Tibial nerve (tissue), 4 donors: Measurements from ENCODE around the gene TNIK. TPM values are rescaled to one million over a fixed set of nuclear protein-coding genes. Genes with fewer than 3 reads are reported as not detected.
"Not testable (repeated sequence)": the region's sequence is repeated elsewhere in the genome, so short reads cannot be mapped to it uniquely, and the experiment has no call there.

Experiments used
- DNase-seq, 2 donors: peaks; one replicate each; pipeline ENCODE4 v3.0.0-alpha.2; 2019; ENCODE audit warnings: low spot score in 2 of 2
- H3K27ac ChIP-seq, 4 donors: fragments of 200-600 bp; sonication (generic) in 3 of 4; one replicate each; pipeline ENCODE4 v1.5.1; 2017 to 2019; ENCODE audit warnings: mild to moderate bottlenecking in 1 of 4
- H3K27me3 ChIP-seq, 2 donors: fragments of 200-600 bp; sonication (generic) in 1 of 2; one replicate each; pipeline versions ENCODE4 v1.5.1 to v1.6.0; 2017 to 2019
- H3K36me3 ChIP-seq, 3 donors: fragments of 200-600 bp; sonication (generic); one replicate each; pipeline ENCODE4 v1.5.1; 2018 to 2019
- H3K4me1 ChIP-seq, 4 donors: fragments of 200-600 bp; sonication (generic) in 3 of 4; one replicate each; pipeline ENCODE4 v1.5.1; 2017 to 2019
- H3K4me3 ChIP-seq, 4 donors: fragments of 200-600 bp; sonication (generic) in 3 of 4; one replicate each; pipeline ENCODE4 v1.5.1; 2017 to 2019; ENCODE audit warnings: mild to moderate bottlenecking in 1 of 4, moderate library complexity in 1 of 4
- H3K9me3 ChIP-seq, 4 donors: fragments of 200-600 bp; sonication (generic) in 3 of 4; one replicate each; pipeline ENCODE4 v1.5.1; 2017 to 2019
- EP300 ChIP-seq, 2 donors: sonication (generic); formaldehyde crosslinking; IDR thresholded peaks; one replicate each; pipeline ENCODE4 v1.6.1; 2017; ENCODE audit warnings: antibody characterized with exemption in 2 of 2, mild to moderate bottlenecking in 1 of 2
- POLR2A ChIP-seq, 2 donors: fragments of 450-650 bp; IDR thresholded peaks; one replicate each; pipeline ENCODE4 v1.6.1; 2017; ENCODE audit warnings: antibody characterized with exemption in 2 of 2, mild to moderate bottlenecking in 2 of 2, moderate library complexity in 2 of 2
- WGBS, 2 donors: methylation state at CpG; one replicate each; pipeline ENCODE4 v1.1.5; 2018; 5-methylcytosine and 5-hydroxymethylcytosine counted together
- total RNA-seq, 4 donors: library from RNA; depleted of rRNA; stranded (reverse); fragments of >200 nt; gene quantifications; one replicate each; pipeline ENCODE4 v1.1.0, GENCODE V29; 2016
- TF ChIP-seq, protein P1 (sequence below), 5 experiments: fragments of 200-600 bp in 3 of 5; fragments of 450-650 bp in 2 of 5; sonication (generic) in 3 of 5; IDR thresholded peaks; one replicate each; pipeline ENCODE4 v1.5.1; 2016 to 2019; ENCODE audit warnings: antibody characterized with exemption in 5 of 5, mild to moderate bottlenecking in 3 of 5, moderate library complexity in 2 of 5

Gene TNIK
- total RNA-seq, 4 donors from 2014 or later: 5.4 to 11.1 (median 7.5) TPM

DNA sequence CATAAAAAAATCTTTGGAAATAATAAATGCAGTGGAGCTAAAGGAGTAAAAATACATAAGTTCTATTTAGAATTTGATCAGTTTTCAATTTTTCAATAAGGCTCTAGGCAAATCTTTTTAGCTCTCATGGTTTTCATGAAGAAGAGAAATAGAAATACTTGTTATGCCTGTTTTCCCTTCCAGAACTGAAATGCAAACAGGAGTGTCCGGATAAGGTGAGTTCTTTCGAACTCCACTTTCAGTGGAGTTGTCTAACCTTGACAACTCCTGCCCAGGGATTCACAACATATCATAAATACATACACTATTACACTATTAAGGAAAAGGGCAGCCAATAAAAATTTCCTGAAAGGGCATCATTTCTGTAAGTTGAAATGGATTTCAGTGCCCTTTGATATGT is 217.3 kb downstream of the TNIK start:
- DNase-seq: no peak
- no peak overlapping the region for H3K4me3 ChIP-seq
- H3K27ac ChIP-seq: no peak overlapping the region
- no peak for TF ChIP-seq EP300 (IDR thresholded peaks at IDR 0.05)
- TF ChIP-seq, protein P1, sequence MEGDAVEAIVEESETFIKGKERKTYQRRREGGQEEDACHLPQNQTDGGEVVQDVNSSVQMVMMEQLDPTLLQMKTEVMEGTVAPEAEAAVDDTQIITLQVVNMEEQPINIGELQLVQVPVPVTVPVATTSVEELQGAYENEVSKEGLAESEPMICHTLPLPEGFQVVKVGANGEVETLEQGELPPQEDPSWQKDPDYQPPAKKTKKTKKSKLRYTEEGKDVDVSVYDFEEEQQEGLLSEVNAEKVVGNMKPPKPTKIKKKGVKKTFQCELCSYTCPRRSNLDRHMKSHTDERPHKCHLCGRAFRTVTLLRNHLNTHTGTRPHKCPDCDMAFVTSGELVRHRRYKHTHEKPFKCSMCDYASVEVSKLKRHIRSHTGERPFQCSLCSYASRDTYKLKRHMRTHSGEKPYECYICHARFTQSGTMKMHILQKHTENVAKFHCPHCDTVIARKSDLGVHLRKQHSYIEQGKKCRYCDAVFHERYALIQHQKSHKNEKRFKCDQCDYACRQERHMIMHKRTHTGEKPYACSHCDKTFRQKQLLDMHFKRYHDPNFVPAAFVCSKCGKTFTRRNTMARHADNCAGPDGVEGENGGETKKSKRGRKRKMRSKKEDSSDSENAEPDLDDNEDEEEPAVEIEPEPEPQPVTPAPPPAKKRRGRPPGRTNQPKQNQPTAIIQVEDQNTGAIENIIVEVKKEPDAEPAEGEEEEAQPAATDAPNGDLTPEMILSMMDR (IDR thresholded peaks at IDR 0.05): no peak
- no peak for TF ChIP-seq POLR2A (IDR thresholded peaks at IDR 0.05)
- no peaks in the 10 kb centered on the region for H3K27me3 ChIP-seq
- 71 to 93% methylated on average over 2 of the region's 2 CpGs for WGBS, 2 donors
- H3K4me1 ChIP-seq: no peaks in the 10 kb centered on the region
- no peaks in the 10 kb centered on the region for H3K36me3 ChIP-seq
- H3K9me3 ChIP-seq: no peaks in the 10 kb centered on the region

DNA sequence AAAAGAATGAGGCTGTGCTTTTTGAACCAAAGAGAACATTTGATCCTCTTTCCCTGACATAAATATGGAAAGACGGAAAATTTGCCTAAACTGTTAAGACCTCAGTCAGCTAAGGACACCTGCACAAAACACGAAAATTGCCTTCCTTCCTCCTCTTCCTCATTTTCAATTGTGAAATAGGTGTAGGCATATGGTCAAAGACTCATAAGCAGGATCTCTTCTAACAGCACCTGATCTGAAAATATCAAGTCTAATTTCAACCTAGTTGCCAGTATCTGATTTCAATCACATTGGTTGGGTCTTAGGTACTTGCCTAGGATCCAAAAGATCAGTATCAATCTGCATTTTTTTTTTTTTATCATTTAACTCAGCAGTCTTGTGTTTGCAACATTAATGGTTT is 218.0 kb downstream of the TNIK start:
- Histone ChIP-seq H3K9me3 (no peaks in the 10 kb centered on the region), H3K4me1 (no peaks in the 10 kb centered on the region), H3K4me3 (no peak overlapping the region), H3K36me3 (no peaks in the 10 kb centered on the region), H3K27me3 (no peaks in the 10 kb centered on the region), H3K27ac (no peak overlapping the region)
- no peak for DNase-seq
- WGBS, 2 donors: 90 to 94% methylated on average over 2 of the region's 2 CpGs
- no peak for TF ChIP-seq POLR2A (IDR thresholded peaks at IDR 0.05)
- TF ChIP-seq, protein P1 (IDR thresholded peaks at IDR 0.05): no peak
- TF ChIP-seq EP300 (IDR thresholded peaks at IDR 0.05): no peak

DNA sequence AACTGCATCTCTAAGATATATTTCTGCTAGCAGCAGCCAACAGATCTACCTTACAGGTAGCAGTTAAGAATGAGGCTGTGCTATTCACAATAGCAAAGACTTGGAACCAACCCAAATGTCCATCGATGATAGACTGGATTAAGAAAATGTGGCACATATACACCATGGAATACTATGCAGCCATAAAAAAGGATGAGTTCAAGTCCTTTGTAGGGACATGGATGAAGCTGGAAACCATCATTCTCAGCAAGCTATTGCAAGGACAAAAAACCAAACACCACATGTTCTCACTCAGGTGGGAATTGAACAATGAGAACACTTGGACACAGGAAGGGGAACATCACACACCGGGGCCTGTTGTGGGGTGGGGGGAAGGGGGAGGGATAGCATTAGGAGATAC is 218.6 kb downstream of the TNIK start:
- not testable (repeated sequence) for DNase-seq, H3K27ac ChIP-seq, H3K27me3 ChIP-seq, H3K4me1 ChIP-seq, H3K9me3 ChIP-seq, H3K36me3 ChIP-seq, H3K4me3 ChIP-seq
- WGBS, 2 donors: 100% methylated on average over 2 of the region's 2 CpGs

DNA sequence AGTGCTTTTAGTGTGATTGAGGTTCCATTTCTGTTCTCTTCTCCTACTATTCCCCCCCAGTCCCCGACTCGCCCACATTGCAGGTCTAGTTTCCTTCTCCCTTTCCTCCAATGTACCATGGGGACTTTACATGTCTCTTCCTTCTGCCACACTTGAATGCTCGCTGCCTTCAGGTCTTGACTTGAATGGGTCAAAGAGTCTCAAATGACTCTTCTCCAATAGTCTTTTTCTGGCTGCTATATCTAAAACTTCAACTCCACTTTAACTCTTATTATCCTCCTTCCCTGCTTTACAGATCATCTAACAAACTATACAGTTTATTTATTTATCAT is 219.7 kb downstream of the TNIK start:
- TF ChIP-seq, protein P1 (IDR thresholded peaks at IDR 0.05): no peak
- TF ChIP-seq EP300 (IDR thresholded peaks at IDR 0.05) (no peak), POLR2A (IDR thresholded peaks at IDR 0.05) (no peak)
- no peaks in the 10 kb centered on the region for H3K4me1 ChIP-seq
- WGBS, 2 donors: 83 to 98% methylated on average over 3 of the region's 3 CpGs

DNA sequence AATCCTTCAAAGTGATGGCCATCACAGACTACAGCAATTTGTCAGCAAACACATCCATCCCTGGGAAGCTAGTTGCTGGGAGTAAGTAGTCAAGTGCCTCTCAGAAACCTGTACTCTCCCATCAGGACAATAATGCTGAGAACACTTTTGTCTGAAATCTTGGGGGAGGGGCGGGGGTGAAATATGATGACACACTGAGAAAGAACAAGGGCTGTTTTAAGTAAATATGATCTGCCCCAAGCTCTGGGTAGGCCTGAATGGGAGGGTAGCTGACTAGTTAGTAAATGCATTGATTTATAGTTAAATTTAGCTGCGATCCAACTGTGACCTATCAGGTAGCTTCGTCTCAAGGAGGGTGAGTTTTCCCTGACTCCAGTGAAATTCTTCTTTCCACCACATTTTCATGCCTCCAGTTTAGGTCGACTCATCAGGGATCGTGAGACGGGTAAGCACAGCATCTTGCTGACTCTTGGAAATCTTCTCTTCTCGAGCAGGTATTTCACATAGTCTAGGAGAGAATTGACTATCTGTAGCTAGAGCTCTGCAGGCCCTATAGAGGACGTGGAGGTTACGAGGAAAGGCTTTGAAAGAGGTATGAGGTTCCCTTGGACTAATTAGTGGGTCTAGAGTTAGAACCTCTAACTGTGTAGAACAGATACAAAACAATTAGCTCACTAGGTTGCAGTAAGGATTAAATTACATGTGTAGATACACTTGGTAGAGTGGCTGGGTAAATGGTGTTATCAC is 220.3 kb downstream of the TNIK start:
- TF ChIP-seq, protein P1 (IDR thresholded peaks at IDR 0.05): no peak
- TF ChIP-seq EP300 (IDR thresholded peaks at IDR 0.05) (no peak), POLR2A (IDR thresholded peaks at IDR 0.05) (no peak)
- no peak for DNase-seq
- H3K4me1 ChIP-seq: no peaks in the 10 kb centered on the region
- WGBS, 2 donors: 88 to 93% methylated on average over 9 of the region's 9 CpGs
- H3K4me3 ChIP-seq: no peak overlapping the region
- no peaks in the 10 kb centered on the region for H3K36me3 ChIP-seq
- no peaks in the 10 kb centered on the region for H3K27me3 ChIP-seq
- no peaks in the 10 kb centered on the region for H3K9me3 ChIP-seq
- H3K27ac ChIP-seq: no peak overlapping the region

More for the DNA sequence above, 219.7 kb downstream of the TNIK start:
- no peak for DNase-seq
- Histone ChIP-seq H3K27me3 (no peaks in the 10 kb centered on the region), H3K4me3 (no peak overlapping the region), H3K36me3 (no peaks in the 10 kb centered on the region), H3K9me3 (no peaks in the 10 kb centered on the region), H3K27ac (no peak overlapping the region)

DNA sequence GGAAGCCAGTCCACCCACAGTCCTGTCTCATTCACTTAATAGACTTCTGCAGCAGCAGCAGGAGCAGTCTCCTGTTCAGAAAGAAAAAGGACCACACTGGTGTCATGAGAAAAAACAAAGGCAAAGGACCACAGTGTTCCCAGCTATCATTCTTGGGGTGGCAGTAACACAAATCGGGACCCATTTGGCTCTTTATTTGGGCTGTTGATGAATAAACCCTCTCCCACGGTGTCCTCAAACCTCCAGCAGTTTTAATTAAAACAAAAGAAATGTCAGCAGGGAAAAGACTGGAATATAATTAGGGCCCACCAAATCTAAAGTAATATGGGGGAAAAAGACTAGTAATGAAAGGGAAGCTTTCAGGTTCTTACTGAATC is 223.2 kb downstream of the TNIK start:
- WGBS, 2 donors: 68% methylated on average over 2 of the region's 2 CpGs
- TF ChIP-seq POLR2A (IDR thresholded peaks at IDR 0.05): no peak
- TF ChIP-seq EP300 (IDR thresholded peaks at IDR 0.05): no peak
- TF ChIP-seq, protein P1 (IDR thresholded peaks at IDR 0.05): no peak
- no peak for DNase-seq
- H3K4me1 ChIP-seq: no peaks in the 10 kb centered on the region
- H3K27me3 ChIP-seq: no peaks in the 10 kb centered on the region
- no peak overlapping the region for H3K27ac ChIP-seq
- no peak overlapping the region for H3K4me3 ChIP-seq
- H3K36me3 ChIP-seq: no peaks in the 10 kb centered on the region
- H3K9me3 ChIP-seq: no peaks in the 10 kb centered on the region
